ENCODE results near the gene DNM1L.
A peak's percentile ranks its signal among the peaks of the same experiment; 100 is the strongest.
"Not testable (repeated sequence)": the region's sequence is repeated elsewhere in the genome, so short reads cannot be mapped to it uniquely, and the experiment has no call there.

Gene DNM1L

DNA sequence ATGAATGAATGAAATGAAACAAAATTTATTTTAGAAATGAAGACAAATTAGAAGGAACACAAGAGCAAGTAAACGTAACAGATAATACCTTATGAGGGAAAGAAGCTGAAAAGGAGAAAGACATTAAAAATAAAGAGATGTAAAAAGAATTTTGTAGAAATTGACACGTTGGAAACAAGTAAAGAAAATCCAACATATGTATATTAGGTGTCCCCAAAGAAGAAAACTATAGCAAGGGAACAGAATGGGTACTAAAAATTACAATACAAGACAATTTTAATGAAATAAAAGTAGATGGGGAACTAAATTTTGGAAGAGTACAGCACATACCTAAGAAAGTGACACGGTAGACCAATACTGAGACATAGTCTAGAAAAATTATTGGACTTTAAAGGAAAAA lies 16.7 kb downstream of the DNM1L start:
- DNase-seq (ENCODE audit: low read depth in 1 of 2, low spot score in 1 of 2): no peak

DNA sequence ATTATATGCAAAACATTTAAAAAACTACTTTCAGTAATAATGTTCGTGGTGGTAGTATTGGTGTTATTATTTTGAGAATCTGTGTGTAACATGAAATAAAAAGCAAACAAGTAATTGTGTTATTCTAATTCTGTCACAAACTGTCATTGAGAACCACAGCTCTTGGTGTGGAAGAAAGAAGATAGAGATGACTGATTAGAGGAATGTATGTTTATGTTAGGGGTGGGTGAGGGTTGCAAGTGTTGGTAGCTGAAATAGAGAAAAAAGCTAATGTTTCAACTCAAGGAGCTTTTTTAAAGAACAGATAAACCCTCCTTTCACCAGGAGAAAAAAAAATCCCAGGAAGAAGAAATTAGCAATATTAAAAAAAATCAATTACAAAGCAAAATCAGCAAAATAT lies 18.3 kb downstream of the DNM1L start:
- DNase-seq (ENCODE audit: low read depth in 1 of 2, low spot score in 1 of 2): no peak

DNA sequence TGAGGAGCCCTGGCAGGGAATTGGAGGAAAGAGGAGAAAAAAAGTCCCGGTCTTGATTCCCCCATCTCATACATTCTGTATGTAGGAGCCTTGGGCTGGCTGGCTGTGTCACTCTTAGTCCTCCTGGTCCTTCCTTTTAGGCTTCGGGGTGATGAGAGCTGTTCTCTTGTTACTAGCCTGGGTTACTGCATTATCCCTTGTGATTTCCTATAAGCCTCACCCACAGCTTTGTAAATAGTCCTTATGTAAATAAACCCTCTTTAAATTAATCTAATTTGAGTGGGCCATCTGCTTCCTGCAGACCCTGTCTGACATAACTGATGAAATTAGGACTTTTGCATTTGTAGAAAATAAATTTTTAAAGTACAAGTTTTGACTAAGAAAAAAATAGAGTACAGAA lies 19.2 kb downstream of the DNM1L start:
- no peak for DNase-seq (ENCODE audit: low read depth in 1 of 2, low spot score in 1 of 2)

DNA sequence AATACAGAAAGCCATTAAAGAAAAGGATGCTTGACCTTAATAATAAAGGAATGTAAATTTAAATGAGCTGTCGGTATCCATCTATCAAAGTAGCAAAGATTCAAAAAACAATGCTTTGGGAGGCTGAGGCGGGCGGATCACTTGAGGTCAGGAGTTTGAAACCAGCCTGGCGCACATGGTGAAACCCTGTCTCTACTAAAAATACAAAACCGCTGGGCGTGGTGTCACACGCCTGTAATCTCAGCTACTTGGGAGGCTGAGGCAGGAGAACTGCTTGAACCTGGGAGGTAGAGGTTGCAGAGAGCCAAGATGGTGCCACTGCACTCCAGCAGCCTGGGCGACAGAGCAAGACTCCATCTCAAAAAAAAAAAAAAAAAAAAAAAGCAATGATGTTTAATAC lies 20.3 kb downstream of the DNM1L start:
- not testable (repeated sequence) for DNase-seq (ENCODE audit: low read depth in 1 of 2, low spot score in 1 of 2)

DNA sequence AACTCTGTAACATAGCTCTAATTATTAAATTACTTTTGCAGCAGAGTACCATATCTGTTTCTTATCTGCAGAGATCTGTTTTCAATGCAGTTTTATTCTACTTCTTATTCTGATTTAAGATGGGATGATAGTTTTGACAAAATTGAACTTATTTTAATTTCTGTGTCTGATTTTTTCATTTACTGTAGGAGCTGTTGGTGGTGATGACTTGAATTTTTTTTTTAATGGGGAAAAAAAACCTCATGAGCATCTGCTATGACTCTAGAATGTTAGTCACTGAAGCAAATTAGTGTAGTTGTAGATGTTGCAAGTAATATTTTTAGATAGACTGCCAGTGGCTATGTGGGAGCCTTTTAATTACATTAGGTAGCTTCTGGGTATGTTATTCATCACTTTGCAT lies 23.4 kb downstream of the DNM1L start:
- no peak for DNase-seq (ENCODE audit: low read depth in 1 of 2, low spot score in 1 of 2)

DNA sequence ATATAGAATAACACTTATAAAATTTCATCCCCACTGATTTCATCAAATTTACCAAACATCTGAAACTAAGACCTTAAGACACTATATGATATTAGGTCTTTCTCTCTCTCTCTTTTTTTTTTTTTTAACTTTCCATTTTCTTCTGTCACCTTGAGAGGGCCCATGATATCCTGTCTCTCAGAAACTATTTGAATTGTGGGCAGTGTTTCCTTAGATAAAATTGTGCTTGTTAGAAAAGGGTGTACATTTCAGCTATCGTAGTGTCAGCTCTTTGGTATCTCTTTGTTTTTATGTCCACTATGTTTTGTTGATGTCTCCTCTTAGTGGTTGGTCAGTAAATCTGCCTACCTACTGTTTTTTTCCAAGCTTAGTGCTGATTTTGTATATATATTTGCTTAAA lies 23.8 kb downstream of the DNM1L start:
- DNase-seq (ENCODE audit: low read depth in 1 of 2, low spot score in 1 of 2): no peak

DNA sequence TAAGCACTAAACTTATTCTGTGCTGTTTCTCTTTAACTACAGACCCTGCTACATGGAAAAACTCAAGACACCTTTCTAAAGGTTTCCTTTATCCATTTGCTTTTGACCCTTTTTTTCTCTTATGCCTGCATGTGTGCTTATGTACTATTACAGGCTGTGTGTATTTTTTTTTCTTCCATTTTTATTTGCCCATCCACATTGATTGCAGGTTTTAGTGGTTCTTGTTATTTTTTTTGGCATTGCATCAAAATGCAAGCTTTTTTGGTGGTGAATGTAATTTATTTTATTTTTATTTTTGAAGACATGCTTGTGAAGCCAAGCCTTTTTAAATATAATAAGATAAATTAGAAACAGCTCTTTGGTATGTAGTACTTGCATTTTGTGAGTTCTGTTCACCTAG lies 26.7 kb downstream of the DNM1L start:
- DNase-seq (ENCODE audit: low read depth in 1 of 2, low spot score in 1 of 2): no peak

DNA sequence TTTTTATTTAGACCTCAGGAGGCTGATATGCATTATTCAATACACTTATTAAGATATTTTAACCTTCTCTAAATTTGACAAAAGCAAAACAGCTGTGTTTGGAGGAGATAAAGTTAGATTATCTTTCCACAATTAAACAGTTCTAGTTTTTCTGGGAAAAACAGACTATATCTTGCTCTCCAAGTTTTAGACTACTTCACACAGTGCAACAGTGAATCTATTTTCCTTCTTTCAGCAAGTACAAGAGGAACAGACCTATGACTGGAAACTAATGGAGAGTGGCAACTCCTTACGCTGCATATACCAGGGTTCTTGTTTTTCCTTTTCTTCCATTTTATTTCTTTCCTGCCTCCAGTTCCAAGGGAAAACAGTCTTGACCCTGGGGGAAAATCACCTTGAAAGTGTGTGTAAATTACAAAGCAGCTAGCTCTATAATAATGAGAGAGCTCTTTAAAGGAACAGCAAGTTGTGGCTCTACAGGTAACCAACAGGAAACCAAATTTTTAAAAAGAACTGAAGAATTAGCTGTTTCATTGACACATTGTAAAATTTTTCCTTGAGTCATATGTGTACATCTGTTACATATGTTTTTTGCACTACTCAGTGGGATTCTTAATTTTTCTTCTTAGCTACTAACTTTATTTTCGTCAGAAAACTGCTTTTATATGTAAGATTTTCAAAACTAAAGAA lies 27.4 kb downstream of the DNM1L start:
- DNase-seq (ENCODE audit: low read depth in 1 of 2, low spot score in 1 of 2): no peak

DNA sequence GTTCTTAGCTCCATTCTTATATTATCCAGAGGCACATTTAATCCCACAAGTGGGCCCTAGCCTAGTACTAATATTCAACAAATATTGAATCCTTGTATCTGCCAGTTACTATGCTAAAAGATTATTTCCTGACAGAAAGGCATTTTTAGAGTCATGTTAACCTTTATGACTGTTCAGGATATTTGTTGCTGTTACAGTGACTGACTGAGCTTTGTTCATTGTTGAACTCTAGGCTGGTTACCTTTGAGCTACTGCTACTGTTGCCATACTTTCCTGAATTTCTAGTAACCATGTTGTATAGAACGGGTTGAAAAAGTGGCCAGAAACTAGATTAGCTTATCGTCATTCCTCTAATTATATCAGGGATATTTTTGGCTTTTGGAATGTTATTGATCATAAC lies 29.8 kb downstream of the DNM1L start:
- DNase-seq (ENCODE audit: low read depth in 1 of 2, low spot score in 1 of 2): no peak

DNA sequence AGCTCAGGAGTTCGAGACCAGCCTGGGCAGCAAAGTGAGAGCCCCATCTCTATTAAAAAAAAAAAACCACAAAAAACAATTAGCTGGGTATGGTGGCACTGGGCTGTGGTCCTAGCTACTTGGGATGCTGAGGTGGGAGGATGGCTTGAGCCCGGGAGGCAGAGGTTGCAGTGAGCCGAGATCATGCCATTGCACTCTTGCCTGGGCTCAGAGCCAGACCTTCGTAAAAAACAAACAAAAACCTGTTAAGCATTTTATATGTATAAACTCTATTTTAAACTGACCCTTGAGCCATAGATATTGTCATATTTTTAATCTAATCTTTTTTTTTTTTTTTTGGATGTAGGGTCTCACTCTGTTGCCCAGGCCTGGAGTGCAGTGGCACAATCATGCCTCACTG lies 35.7 kb downstream of the DNM1L start:
- DNase-seq (ENCODE audit: low read depth in 1 of 2, low spot score in 1 of 2): no peak

DNA sequence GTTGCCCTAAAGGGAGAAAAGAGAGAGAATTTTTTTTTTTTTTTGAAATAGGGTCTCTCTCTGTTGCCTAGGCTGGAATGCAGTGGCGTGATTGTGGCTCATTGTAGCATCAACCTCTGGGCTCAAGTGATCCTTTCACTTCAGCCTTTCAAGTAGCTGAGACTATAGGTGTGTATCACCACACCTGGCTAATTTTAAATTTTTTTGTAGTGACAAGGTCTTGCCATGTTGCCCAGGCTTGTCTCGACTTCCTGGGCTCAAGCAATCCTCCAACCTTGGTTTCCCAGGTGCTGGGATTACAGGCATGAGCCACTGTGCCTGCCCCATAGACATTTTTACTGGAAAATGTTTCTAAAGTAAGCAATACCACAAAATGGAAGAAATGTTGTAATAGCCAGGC lies 39.8 kb downstream of the DNM1L start:
- DNase-seq (ENCODE audit: low read depth in 1 of 2, low spot score in 1 of 2): no peak

DNA sequence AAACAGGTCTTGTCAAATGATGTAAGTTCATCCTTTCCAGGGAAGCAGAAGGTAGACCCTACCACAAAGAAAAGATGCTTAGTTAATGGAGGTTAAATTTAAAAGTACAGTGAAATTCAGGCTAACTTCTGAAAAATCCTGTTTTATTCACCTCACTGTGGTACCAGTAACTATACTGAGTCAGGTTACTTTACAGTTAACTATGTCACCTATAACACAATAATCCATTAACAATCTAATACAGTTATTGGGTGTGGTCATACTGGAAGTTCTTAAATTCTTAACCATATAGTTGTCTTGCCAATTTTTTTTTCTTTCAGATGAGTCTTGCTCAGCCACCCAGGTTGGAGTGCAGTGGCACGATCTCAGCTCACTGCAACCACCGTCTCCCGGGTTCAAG lies 46.2 kb downstream of the DNM1L start:
- DNase-seq (ENCODE audit: low read depth in 1 of 2, low spot score in 1 of 2): not testable (repeated sequence)

DNA sequence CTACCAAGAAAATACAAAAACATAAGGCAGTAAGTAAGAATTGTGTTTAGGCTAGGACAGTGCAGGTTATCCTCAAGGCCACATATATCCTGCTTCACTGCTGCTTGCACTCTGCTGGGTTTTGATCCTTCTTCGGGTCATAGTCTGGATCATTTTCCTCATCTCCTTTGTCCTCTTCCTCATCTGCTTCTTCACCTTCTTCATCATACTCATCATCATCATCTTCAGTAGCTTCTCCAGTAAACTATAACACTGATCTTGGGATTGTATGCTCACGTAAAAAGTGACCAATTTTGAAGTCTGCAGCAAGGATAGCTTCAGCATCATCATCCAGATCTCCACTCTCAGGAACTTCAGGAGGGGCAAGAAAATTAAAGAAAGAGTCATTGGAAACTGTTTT lies 47.2 kb downstream of the DNM1L start:
- DNase-seq (ENCODE audit: low read depth in 1 of 2, low spot score in 1 of 2): no peak

DNA sequence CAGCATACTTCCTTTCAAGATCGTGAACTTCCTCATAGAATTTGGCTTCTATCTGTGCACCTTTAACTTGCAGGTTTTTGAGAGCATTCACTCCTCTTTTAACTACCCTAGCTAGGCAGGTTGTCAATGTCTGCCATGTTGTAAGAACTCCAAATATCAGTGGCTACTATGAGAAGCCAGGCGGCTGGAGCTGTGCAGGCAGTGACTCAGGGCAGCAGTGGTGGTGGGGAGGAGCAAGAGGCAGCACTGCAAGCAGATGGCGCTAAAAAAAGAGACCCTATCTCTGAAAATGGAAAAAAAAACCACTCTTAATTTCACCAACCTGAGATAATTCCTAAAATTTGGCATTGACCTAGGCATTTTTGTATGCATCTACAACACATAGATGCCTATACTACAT lies 48.1 kb downstream of the DNM1L start:
- no peak for DNase-seq (ENCODE audit: low read depth in 1 of 2, low spot score in 1 of 2)

DNA sequence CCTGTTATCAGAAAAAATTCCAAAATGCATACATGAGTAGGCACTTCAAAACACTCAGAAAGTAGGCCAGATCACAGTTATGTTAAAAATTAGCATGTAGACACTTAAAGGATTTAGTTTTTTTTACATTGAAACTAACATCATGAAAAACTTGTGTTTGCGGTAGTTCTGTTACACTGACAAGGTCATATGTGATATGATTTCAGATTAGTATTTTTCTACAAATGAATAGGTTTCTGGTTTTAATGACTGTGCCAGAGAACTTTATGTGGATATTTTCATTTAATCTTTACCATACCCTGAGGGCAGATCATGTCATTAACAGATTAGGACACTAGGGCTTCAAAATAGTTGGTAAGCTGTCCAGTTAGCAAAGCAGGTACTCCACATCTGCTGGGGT lies 55.9 kb downstream of the DNM1L start:
- no peak for DNase-seq (ENCODE audit: low read depth in 1 of 2, low spot score in 1 of 2)

DNA sequence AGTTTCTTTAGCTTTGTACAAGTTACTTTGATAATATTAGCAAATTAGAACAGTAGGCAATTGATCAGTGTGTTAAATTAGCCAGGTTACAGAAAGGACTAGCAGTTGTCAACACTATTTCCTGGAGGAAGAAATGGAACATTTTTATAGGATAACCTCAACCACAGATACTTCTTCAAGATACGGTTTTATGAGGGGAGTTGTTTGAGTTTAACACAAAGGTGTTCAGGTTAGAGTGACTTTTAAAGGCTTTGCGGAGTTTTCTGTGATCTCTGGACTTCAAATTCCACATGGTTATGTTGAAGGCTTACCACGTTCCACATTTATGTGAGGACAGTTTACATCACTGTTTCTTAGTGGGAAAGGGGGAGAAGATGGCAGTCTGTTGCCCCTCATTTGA lies 57.3 kb downstream of the DNM1L start:
- DNase-seq (ENCODE audit: low read depth in 1 of 2, low spot score in 1 of 2): no peak

DNA sequence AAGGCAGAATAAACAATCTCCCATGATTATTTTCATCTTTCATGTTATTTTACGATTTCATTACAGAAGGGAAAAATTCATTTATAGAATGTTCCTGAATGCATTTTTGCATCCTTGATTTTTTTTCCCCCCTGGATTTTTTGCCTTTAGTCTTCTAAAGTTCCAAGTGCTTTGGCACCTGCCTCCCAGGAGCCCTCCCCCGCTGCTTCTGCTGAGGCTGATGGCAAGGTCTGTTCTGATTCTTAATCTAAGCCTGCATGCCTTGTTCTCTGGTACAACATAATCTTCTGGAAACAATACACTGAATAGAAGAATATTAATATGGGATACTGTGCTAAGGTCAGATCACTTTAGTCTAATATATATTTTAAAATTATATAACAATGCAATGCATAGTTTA lies 58.6 kb downstream of the DNM1L start:
- DNase-seq (ENCODE audit: low read depth in 1 of 2, low spot score in 1 of 2): no peak

DNA sequence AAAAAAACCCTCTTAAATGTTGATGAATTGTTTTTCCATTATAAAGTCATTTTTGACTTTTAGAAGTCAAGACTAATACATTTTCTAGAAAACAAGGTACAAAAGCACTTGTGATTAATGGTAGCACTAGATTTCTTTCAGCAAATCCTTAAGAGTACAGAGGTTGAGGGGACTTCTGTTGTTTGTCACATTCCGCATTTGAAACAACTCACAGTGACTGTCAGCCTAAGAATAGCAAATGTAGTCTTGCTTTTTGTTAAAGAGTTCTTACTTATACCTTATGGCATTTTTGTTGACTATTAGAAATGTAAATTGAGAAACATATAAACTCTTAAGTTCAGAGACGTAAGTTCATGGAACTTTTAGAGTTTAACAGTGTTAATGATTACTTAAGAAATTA lies 60.2 kb downstream of the DNM1L start:
- no peak for DNase-seq (ENCODE audit: low read depth in 1 of 2, low spot score in 1 of 2)

DNA sequence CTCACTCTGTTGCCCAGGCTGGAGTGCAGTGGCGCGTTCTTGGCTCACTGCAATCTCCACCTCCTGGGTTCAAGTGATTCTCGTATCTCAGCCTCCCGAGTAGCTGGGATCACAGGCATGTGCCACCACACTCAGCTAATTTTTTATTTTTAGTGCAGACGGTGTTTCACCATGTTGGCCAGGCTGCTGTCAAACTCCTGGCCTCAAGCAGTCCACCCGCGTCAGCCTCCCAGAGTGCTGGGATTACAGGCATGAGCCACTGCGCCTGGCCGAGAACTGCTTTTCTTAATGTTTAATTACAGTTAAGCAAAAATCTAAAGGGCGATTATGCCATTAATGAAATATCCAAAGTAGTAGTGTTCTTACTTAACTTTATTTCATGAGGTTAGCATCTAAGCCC lies 63.0 kb downstream of the DNM1L start:
- DNase-seq (ENCODE audit: low read depth in 1 of 2, low spot score in 1 of 2): no peak

DNA sequence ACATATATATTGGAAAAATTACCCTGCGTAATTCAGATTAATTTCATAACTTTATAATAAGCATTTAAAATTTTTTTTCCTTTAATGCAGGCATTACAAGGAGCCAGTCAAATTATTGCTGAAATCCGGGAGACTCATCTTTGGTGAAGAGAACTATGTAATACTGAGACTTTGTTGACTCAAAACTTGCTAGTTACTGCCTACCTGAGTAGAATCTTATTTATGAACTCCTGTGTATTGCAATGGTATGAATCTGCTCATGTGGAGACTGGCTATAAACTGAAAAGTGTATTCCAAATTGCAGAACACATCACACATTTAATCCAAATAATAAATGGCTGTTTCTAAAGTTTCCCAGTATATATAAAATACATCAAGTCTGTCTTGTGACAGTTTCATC lies 64.2 kb downstream of the DNM1L start:
- DNase-seq (ENCODE audit: low read depth in 1 of 2, low spot score in 1 of 2): no peak

DNA sequence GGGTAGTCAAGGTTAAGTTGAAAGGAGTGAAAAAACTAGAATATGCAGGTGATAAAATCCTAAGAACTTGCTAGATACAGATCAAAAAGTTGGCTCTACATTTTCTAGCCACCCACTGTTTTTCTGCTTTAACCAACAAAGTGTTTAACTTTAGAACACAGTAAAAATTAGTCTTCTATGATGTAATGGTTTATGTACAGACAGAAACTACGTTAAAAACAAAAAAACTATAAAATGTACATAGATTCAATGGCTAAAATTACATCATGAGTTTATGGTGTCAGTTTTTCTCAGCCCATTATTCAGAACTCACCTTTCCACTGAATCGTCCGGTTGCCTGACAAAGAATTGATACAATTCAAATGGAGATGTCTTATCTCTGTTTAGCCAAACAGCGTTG lies 74.5 kb downstream of the DNM1L start:
- DNase-seq (ENCODE audit: low read depth in 1 of 2, low spot score in 1 of 2): no peak

DNA sequence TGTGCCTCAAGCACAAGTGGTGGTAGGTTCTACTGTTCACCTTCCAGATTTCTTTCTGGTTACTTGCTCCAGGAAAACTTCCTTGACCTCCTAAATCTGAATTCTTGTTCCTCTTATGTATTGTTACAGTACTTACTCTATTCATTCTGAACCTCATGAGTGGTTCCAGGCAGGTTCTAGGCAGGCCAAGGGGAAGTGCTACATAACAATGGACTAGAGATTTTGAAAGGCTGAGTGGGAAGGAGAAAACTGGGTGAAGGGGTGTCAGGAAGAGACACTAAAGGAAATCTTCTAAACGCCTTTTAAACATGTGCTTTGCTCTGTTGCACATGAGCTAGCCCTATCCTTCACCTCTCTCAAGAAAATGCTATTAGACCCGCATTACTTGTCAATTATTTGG lies 75.0 kb downstream of the DNM1L start:
- DNase-seq (ENCODE audit: low read depth in 1 of 2, low spot score in 1 of 2): no peak

DNA sequence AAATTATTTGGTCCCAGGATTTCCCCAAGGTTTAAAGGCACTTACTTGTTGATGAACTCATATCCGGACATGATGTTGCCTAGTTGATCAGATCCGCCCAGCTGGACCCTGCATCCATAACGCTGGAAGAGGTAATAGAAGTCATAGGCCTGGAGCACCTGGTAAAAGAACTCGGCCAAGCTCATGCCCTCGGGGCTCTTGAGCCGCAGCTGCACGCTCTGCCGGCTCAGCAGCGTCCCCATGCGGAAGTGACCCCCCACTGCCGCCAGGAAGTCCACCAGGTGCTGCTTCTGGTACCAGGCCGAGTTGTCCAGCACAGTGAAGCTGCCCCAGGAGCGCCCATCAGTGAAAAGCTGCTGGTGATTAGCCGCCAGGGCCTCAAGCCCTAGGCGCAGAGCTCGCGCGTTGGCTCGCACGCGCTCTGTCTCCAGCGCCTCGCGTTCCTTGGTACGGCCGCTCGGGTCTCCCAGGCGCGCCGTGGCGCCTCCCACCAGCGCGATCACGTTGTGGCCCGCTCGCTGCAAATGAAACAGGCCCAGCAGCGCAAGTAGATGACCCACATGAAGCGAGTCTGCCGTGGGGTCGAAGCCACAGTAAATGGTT lies 76.1 kb downstream of the DNM1L start:
- DNase-seq (ENCODE audit: low read depth in 1 of 2, low spot score in 1 of 2): peak; percentile 38 to 51
